GM18505 (cell line): Measurements from ENCODE around the gene PPM1H.
"Not testable (repeated sequence)": the region's sequence is repeated elsewhere in the genome, so short reads cannot be mapped to it uniquely, and the experiment has no call there.

Source experiments
- ATAC-seq: cut with Tn5 transposase; IDR thresholded peaks from one replicate; pipeline ENCODE4 v1.9.1; 2021; ENCODE audit not compliant: unreplicated experiment
- POLR2A ChIP-seq: IDR thresholded peaks from 4 replicates; pipeline ENCODE4 v1.6.1; 2011; ENCODE audit warnings: borderline replicate concordance; ENCODE audit not compliant: insufficient read depth, insufficient read length; ENCODE audit errors: extremely low read depth

Gene PPM1H

DNA sequence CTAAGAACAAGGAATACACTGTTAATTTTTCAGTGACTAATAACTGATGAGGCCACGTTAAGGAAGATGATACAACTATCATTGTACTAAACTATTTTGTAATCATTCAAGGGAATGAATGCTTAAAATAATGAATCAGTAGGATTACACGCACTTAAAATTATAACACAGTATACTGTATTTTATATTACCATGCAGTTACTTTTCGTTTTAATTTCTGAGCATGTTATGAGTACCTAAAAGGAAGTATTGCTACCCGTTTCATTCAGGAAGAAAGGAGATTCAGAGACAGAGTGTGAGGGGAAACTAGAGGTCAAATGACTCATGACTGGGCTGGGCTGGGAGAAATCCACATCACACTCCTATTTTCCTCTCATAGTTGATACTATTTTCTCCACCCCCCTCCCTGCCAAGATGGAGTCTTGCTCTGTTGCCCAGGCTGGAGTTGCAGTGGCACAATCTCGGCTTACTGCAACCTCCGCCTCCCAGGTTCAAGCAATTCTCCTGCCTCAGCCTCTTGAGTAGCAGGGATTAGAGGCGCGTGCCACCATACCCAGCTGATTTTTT lies 202.0 kb downstream of the PPM1H start:
- no peak for TF ChIP-seq POLR2A
- ATAC-seq = no peak

GRCh38 chr12:62731055-62731820 lies 203.7 kb downstream of the PPM1H start:
- TF ChIP-seq POLR2A = no peak
- no peak for ATAC-seq

- TF ChIP-seq POLR2A = no peak
- ATAC-seq = no peak
These were observed 204.3 kb downstream of the PPM1H start for GRCh38 chr12:62730649-62731048.

DNA sequence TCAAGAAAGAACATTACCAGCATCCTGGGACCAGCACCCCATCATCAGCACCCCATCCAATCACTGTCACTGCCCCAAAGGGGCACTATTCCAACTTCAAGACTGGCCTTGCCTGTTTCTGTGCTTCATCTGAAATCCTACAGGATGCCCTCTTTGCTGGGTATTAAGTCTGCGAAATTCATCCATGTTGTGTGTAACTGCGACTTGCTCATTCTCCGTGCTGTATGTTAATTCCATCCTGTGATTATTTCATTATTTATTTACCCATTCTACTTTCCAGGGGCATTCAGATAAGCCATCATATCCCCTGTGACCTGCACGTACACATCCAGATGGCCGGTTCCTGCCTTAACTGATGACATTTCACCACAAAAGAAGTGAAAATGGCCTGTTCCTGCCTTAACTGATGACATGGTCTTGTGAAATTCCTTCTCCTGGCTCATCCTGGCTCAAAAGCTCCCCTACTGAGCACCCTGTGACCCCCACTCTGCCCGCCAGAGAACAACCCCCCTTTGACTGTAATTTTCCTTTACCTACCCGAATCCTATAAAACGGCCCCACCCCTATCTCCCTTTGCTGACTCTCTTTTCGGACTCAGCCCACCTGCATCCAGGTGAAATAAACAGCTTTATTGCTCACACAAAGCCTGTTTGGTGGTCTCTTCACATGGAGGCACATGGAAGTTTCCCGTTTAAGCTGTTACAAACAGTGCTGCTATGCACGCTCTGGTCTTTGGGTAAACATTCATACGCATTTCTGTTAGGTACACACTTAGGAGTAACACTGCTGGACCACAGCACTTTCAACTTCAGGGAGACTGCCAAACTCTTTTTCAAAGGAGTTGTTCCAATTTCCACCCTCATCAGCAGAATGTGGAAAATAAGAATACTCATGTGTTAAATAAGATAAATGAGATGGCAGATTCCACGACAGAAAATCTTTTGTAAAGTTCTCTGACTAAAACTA lies 205.1 kb downstream of the PPM1H start:
- ATAC-seq = not testable (repeated sequence)

DNA sequence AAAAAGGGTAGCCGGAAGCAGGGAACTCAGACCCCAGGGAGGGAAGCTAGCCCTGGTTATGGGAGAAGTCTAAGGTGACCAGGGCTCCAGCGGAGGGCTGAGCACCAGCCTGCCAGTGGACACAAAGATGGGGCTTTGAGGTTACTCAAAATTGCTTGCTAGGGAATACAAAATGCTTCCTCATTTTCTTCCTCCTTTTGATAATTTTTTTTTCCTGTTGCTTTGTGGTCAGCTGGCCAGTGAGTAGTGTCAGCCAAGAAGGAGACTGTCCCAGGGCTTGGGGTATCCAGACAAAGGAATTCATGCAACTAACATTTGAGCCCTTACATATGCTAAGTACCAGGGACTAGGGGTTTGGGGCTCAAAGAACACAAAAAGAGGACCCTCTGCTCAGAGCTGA lies 206.2 kb downstream of the PPM1H start:
- no peak for ATAC-seq

GRCh38 chr12:62726471-62726980 lies 208.4 kb downstream of the PPM1H start:
- ATAC-seq = no peak
- TF ChIP-seq POLR2A = no peak

More for the DNA sequence above, 206.2 kb downstream of the PPM1H start:
- no peak for TF ChIP-seq POLR2A

- TF ChIP-seq POLR2A = no peak
- no peak for ATAC-seq
These were observed 209.2 kb downstream of the PPM1H start for GRCh38 chr12:62725781-62726180.

GRCh38 chr12:62724947-62725451 lies 210.0 kb downstream of the PPM1H start:
- no peak for ATAC-seq
- no peak for TF ChIP-seq POLR2A

DNA sequence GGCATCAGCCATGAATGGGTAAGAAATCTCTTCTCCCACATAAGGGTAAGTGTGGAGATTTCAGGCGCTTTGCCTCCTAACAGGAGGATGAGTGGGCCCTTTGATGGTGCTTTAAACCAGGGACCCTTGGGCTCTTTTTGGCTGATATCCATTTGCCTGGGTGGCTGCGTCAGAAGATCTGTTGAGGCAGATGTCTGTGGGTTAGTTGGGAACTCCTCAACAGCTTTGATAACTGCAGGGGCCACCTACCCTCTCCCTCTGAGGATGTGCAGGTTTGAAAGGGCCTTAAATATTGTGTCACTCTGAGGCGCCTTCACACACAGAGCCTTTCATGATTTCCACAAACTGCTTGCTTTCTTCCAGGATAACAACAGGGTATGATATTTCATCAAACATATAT lies 210.7 kb downstream of the PPM1H start:
- TF ChIP-seq POLR2A = no peak
- ATAC-seq = no peak

DNA sequence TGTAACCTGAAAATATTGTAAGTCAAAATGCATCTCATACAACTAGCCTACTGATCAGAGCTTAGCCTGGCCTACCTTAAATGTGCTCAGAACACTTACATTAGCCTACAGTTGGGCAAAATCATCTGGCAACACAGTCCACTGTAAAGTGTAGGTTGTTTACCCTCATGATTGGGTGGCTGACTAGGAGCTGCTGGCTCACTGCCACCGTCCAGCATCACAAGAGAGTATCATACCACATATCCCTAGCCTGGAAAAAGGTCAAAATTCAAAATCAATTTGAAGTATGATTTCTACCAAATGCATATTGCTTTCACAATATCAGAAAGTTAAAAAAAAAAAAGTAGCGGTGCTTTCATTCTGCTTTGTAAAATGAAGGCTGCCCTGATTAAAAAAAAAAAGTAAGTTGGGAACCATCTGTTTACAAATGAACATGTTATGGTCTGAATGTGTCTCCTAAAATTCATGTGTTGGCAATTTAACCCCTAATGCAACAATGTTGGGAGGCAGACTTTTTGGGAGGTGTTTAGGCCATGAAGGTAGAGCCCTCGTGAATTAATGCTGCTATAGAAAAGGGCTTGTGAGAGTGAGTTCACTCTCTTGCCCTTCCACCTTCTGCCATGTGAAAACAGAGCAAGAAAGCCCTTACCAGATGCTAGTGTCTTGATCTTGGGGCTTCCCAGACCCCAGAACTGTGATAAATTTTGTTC lies 211.8 kb downstream of the PPM1H start:
- no peak for ATAC-seq

DNA sequence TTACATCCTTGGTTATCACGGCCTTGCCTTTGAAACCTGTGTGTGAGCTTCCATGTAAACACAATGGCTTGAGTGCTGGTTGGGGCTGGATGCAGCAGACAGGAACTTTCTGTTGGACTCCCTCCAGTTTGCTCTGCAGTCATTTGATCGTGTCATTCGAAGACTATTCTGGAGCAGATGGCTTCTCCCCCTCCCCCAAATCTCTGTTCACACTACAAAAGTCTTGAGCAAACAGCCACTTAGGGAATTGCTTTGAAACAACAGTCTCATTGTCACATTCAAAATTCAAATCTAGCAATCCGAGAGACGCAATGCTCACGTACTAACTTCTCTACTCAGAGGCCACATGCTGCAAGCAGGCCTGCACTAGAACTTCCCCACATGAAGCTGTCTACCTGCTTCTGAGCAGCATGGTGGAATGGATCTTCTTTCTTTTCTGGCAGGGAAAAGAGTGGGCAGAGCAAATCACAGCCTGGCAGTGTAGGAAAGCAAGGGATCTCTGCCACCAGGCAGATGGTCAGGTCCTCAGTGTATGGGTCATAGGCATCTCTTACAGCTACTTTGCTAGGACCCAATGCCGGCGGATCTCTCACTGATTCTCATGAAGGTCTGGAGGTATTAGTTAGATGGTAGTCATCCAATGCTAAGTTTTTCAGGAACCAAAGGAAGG lies 214.2 kb downstream of the PPM1H start:
- TF ChIP-seq POLR2A = no peak
- ATAC-seq = no peak

More for the DNA sequence above, 211.8 kb downstream of the PPM1H start:
- no peak for TF ChIP-seq POLR2A

DNA sequence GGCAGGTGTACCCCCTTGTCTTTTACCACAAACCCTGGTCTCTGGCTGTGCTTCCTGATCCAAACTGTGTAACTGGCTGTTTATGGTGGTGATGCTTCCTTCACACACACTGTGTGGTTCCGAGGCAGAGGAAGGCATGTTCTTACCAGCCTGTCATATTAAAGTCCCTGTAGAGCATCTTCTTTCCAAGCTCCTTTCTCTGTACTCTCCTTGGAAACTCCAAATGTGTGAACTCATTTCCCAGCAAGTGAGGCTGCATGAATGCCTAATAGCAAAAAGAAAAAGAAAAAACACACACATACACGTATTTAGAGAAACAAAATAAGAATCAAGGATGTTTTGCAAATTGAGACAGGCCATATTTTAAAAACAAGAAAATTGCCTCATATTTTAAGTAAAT lies 214.9 kb downstream of the PPM1H start:
- TF ChIP-seq POLR2A = no peak
- no peak for ATAC-seq

DNA sequence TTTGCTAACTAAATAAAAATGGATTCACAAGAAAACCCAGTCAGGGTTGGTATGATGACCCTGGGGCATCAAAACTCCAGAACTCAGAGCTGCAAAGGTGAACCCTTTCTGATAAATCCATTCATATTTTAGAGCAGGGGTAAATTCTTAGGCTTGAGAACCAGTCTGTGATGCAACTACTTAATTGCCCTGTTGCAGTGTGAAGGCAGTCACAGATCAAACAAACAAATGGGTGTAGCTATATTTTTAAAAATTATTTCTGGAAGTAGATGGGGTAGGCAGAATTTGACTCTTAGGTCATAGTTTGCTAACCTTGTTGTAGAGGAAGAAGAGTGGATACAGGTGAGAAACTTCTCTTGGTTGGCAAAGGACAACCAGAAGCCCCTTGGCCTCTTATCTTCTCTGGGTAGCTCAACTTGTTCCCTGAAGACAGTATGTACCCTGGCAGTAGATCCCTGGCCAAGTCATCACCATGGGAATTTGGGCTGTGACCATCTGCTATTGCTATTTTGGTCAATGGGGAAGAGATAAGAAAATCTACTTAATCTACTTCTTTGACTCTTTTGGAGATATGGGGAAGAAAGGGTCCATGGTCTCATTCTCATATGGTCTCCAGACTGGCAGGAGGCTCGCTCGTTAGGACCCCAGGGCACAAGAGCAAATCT lies 216.1 kb downstream of the PPM1H start:
- TF ChIP-seq POLR2A = no peak
- no peak for ATAC-seq
